Cerebellar nuclear complex (tissue), 1 donor: ENCODE results near the gene OR1K1.
"Not testable (repeated sequence)": the region's sequence is repeated elsewhere in the genome, so short reads cannot be mapped to it uniquely, and the experiment has no call there.

ENCODE experiments used
- DNase-seq, 2 experiments: peaks; one replicate each; lab custom pipeline; 2025; lab: John Stamatoyannopoulos, UW

The OR1K1 gene

DNA sequence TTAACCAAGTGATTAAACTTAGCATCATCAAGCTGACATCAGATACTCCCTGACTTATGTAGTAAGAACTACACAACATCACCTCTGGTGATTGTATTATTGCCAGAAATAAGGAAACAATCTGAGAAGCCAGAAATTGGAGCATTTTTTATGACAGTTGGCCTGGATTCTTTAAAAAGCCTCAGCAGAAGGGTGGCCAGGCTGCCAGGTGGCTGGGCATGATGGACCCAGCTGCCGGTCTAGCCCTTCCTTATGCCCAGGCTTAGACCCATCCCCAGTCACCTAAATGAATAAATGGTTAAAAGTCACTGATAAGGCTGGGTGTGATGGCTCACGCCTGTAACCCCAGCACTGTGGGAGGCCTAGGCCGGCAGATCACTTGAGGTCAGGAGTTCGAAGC lies 12.8 kb downstream of the OR1K1 start:
- DNase-seq: peak in 1 of 2 experiments; percentile 43

- DNase-seq: no peak
Observed at GRCh38 chr9:122814545-122814944, 14.6 kb downstream of the OR1K1 start.

- no peak for DNase-seq
Observed at GRCh38 chr9:122815544-122815943, 15.6 kb downstream of the OR1K1 start.

GRCh38 chr9:122816163-122816867 lies 16.4 kb downstream of the OR1K1 start:
- DNase-seq: no peak

- DNase-seq: no peak
Observed at GRCh38 chr9:122819326-122819725, 19.4 kb downstream of the OR1K1 start.

- no peak for DNase-seq
Observed at GRCh38 chr9:122819791-122820489, 20.0 kb downstream of the OR1K1 start.

DNA sequence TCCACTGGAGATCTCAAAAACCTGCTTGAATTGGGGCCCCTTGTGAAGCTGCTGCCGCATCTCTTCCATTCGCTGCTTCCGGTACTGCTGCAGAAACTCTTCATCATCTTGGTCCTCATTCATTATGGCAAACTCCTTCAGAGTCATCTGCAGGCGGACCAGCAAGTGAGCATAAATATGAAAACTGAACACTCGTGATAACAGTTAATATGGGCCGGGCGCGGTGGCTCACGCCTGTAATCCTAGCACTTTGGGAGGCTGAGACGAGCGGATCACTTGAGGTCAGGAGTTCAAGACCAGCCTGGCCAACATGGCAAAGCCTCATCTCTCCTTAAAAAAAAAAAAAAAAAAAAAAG lies 20.5 kb downstream of the OR1K1 start:
- no peak for DNase-seq

DNA sequence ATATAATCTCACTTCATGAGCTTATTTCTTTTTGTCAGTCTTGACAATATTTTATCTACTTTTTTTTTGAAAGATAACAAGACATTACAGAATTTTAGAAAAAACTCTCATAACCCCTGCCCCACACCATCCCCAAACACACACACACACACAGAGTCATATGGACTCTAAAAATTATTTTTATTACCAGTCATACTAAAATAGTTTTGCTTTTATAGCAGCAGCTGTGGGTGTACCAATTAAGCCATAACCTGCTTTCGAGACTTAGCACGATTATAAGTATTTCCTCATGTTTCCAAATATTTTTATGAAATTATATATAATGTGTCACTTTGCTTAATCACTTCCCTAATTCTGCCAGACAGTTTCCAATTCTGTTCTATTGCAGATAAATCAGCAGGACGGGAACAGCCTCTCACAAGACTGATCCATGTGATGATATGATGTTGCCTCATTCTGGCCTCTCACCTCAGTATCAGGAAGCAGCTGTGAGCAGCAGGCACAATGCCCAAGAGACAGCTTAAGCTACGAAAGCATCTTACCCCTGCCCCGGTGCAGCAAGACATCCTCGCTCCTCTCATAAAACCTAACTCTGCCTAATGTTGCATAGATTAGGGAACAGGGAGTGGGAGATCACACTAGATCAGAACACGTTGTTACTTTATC lies 21.5 kb downstream of the OR1K1 start:
- no peak for DNase-seq

DNA sequence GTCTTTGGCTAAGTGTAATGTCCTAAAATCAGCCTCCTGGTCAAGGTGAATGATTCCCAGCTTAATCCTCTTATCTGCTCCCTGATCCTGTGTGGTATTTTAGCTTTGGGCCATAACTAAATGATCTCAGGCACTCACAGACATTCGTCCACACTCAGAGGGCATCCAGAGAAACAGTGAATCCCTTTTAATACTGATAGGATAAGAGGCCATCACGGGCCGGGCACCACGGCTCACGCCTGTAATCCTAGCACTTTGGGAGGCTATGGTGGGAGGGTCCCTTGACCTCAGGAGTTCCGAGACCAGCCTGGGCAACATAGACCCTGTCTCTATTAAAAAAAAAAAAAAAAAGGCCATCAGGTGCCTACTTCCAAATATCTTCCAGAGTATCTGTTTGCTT lies 22.1 kb downstream of the OR1K1 start:
- no peak for DNase-seq

DNA sequence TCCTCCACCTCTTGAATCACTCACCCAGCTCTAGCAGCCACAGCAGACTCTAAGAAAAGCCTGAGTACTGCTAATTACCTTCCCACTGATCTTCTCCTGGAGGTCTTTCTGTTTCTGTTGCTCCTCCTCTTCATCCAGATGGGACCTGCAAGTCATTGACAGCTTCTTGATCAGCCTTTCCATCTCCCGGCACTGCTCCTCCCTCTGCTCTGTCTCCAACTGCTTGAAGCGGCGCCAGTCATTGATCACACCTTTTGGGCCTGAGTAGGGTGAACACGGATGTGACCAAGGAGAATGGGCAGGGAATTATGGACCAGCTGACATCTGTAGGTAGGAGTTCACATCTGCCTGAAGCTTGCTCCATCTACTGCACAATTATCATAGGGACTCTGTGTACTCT lies 23.0 kb downstream of the OR1K1 start:
- DNase-seq: no peak

DNA sequence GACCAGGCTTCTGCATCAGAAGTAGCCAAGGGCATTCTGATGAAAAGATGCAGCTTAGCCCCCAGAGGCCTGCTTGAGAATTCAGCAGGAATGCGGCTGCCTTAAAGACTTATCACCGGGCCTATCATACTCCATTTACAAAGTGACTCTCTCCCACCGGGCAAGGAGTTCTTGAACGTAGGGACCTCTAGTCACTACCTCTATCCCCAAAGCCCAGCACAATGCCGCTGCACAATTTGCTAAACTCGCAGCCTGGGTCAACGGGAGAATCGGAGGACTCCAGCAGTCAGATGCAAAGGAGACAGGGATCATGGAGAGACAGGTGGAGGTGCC lies 27.8 kb downstream of the OR1K1 start:
- DNase-seq: no peak

GRCh38 chr9:122828965-122829284 lies 29.0 kb downstream of the OR1K1 start:
- DNase-seq: not testable (repeated sequence)

- no peak for DNase-seq
Observed at GRCh38 chr9:122832194-122832593, 32.3 kb downstream of the OR1K1 start.

DNA sequence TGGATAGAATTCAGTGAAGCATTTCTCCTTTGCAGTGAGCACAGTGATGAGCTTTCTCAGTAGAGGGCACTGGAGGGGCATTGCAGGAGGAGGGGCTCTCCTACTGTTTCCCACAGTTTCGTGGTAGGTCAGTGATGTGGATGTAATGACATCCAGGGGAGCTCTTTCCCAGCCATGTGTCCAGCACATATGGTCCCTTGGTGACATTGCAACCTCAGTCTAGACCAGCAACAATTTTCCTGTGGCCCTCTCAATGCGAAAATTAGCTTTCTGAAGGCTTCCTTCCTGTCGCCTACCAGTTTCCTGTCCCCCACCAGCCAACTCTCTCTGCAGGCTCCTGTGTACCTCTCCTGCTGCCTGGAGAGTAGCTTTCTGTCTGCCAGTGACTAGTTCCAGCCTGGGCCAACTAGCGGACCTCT lies 35.4 kb downstream of the OR1K1 start:
- DNase-seq: peak; percentile 80 to 93

- no peak for DNase-seq
Observed at GRCh38 chr9:122837266-122837850, 37.4 kb downstream of the OR1K1 start.

GRCh38 chr9:122838441-122838840 lies 38.5 kb downstream of the OR1K1 start:
- not testable (repeated sequence) for DNase-seq

DNA sequence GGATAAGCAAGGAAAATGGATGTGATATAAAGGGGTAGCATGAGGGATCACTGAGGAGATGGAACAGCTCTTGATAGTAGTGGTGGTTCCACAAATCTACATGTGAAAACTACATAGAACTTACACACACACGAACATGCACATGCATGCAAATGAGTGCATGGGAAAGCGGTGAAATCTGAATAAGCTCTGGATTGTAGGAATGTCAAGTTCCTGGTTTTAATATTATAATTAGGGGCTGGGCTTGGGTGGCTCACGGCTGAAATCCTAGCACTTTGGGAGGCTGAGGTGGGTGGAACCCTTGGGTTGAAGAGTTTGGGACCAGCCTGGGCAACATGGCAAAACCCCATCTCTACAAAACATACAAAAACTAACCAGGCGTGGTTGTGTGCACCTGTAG lies 41.6 kb downstream of the OR1K1 start:
- no peak for DNase-seq

- no peak for DNase-seq
Observed at GRCh38 chr9:122844137-122844536, 44.2 kb downstream of the OR1K1 start.

- no peak for DNase-seq
Observed at GRCh38 chr9:122845116-122845515, 45.2 kb downstream of the OR1K1 start.

- no peak for DNase-seq
Observed at GRCh38 chr9:122846371-122846940, 46.5 kb downstream of the OR1K1 start.

DNA sequence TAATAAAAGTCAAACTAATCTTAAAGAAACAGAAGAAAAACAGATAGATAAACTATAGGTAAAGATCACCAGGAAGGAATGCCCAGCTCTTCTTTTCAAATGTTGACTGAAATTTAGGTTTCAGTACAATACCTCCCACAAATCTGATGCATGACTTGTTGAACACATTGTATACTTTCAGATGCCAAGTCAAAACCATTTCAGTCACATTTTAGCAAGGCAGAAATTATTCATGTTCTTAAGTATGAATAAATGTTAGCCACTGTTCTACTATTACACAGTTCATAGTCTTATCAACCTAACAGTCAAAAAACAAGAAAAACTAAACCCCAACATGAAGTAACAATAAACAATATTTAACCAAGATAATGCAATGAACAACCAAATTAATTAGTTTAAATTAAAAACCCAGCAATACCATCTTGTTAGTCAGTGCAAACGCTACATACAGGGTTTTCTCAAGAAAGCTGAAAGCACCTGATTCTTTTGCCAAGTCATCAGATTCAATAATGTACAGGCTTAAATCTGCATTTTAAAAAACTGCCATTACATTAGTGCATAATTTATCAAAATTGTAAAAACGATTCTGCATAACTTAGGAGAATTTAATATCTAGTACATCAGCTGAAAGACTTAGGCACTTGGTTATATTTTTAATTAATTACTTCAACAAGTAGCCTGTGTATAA lies 48.5 kb downstream of the OR1K1 start:
- DNase-seq: no peak
